Measurements from ENCODE around the gene MYLK2.

DNA sequence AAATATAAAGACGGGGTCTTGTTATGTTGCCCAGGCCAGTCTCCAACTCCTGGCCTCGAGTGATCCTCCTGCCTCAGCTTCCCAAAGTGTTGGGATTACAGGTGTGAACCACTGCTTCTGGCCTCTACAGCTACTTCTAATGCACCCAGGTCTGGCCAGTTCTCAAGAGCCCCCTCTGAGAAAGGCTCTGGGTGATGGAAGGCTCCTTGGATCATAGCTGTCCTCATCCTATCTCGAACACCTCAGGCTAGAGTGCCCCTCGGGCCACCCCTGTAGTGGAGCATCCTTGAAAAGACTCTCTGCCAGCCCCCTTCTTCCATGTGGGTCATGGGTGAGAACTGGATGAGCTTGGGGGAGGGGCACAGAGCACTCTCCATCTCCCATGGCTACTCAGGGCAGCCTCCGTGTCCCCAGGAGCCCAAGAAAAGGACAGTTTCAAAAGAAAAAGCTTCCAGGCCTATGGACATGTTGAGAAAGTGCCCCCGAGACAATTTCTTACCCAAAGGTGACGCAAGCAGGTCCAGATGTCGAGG lies 714 bp upstream of the MYLK2 start:
- TF ChIP-seq, protein P1, sequence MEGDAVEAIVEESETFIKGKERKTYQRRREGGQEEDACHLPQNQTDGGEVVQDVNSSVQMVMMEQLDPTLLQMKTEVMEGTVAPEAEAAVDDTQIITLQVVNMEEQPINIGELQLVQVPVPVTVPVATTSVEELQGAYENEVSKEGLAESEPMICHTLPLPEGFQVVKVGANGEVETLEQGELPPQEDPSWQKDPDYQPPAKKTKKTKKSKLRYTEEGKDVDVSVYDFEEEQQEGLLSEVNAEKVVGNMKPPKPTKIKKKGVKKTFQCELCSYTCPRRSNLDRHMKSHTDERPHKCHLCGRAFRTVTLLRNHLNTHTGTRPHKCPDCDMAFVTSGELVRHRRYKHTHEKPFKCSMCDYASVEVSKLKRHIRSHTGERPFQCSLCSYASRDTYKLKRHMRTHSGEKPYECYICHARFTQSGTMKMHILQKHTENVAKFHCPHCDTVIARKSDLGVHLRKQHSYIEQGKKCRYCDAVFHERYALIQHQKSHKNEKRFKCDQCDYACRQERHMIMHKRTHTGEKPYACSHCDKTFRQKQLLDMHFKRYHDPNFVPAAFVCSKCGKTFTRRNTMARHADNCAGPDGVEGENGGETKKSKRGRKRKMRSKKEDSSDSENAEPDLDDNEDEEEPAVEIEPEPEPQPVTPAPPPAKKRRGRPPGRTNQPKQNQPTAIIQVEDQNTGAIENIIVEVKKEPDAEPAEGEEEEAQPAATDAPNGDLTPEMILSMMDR (IDR thresholded peaks at IDR 0.05): no peak
- TF ChIP-seq POLR2A (IDR thresholded peaks at IDR 0.05): no peak
